SK-N-SH (cell line): ENCODE results near the gene CPT1C.

ENCODE experiments used
- EP300 ChIP-seq, 2 experiments: IDR thresholded peaks; 2 replicates each; pipeline versions ENCODE4 v1.4.0 to v1.6.1; 2012; ENCODE audit warnings: borderline replicate concordance in 1 of 2, low read depth in 1 of 2, low read length in 1 of 2
- EZH2phosphoT487 ChIP-seq: fragments of 200-600 bp; sonication (generic); IDR thresholded peaks from 2 replicates; pipeline ENCODE4 v1.6.1; 2017; ENCODE audit warnings: low read depth, mixed run types, mild to moderate bottlenecking, antibody characterized with exemption, moderate library complexity, borderline replicate concordance
- MAX ChIP-seq: IDR thresholded peaks from 2 replicates; pipeline ENCODE4 v1.4.0; 2012; ENCODE audit warnings: low read depth
- POLR2AphosphoS5 ChIP-seq: IDR thresholded peaks from 2 replicates; pipeline ENCODE4 v1.6.1; 2012; ENCODE audit warnings: low read depth, low read length
- SMC3 ChIP-seq: IDR thresholded peaks from 2 replicates; pipeline ENCODE4 v1.6.1; 2012; ENCODE audit warnings: low read depth, low read length, improper control_type of control experiment
- TF ChIP-seq, protein P1 (sequence below): fragments of 200-600 bp; sonication (generic); IDR thresholded peaks from 2 replicates; pipeline ENCODE4 v1.6.1; 2017; ENCODE audit warnings: antibody characterized with exemption, mild to moderate bottlenecking, moderate library complexity
- TF ChIP-seq, protein P2 (sequence below): IDR thresholded peaks from 2 replicates; pipeline ENCODE4 v1.6.1; 2012; ENCODE audit warnings: mild to moderate bottlenecking, low read depth, low read length, moderate library complexity

DNA sequence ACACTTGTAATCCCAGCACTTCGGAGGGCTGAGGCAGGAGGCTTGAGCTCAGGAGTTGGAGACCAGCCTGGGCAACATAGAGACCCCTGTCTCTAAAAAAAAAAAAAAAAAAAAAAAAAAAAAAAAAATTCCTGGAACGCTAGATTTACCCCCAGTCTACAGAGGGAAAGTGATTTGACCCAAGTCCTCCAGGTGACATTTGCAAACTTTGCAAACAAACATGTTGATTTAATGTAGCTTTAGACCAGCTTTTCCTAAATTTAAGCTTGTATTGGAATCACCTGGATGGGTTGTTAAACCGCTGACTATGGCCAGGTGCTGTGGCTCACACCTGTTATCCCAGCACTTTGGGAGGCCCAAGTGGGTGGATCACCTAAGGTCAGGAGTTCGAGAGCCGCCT, 8.4 kb downstream of the CPT1C start:
- TF ChIP-seq, protein P1, sequence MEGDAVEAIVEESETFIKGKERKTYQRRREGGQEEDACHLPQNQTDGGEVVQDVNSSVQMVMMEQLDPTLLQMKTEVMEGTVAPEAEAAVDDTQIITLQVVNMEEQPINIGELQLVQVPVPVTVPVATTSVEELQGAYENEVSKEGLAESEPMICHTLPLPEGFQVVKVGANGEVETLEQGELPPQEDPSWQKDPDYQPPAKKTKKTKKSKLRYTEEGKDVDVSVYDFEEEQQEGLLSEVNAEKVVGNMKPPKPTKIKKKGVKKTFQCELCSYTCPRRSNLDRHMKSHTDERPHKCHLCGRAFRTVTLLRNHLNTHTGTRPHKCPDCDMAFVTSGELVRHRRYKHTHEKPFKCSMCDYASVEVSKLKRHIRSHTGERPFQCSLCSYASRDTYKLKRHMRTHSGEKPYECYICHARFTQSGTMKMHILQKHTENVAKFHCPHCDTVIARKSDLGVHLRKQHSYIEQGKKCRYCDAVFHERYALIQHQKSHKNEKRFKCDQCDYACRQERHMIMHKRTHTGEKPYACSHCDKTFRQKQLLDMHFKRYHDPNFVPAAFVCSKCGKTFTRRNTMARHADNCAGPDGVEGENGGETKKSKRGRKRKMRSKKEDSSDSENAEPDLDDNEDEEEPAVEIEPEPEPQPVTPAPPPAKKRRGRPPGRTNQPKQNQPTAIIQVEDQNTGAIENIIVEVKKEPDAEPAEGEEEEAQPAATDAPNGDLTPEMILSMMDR: no peak
- TF ChIP-seq SMC3 (no peak), EZH2phosphoT487 (no peak), MAX (no peak), EP300 (IDR thresholded peaks at IDR 0.05; ENCODE audit: borderline replicate concordance in 1 of 2, low read depth in 1 of 2, low read length in 1 of 2) (no peak), POLR2AphosphoS5 (no peak)
- TF ChIP-seq, protein P2, sequence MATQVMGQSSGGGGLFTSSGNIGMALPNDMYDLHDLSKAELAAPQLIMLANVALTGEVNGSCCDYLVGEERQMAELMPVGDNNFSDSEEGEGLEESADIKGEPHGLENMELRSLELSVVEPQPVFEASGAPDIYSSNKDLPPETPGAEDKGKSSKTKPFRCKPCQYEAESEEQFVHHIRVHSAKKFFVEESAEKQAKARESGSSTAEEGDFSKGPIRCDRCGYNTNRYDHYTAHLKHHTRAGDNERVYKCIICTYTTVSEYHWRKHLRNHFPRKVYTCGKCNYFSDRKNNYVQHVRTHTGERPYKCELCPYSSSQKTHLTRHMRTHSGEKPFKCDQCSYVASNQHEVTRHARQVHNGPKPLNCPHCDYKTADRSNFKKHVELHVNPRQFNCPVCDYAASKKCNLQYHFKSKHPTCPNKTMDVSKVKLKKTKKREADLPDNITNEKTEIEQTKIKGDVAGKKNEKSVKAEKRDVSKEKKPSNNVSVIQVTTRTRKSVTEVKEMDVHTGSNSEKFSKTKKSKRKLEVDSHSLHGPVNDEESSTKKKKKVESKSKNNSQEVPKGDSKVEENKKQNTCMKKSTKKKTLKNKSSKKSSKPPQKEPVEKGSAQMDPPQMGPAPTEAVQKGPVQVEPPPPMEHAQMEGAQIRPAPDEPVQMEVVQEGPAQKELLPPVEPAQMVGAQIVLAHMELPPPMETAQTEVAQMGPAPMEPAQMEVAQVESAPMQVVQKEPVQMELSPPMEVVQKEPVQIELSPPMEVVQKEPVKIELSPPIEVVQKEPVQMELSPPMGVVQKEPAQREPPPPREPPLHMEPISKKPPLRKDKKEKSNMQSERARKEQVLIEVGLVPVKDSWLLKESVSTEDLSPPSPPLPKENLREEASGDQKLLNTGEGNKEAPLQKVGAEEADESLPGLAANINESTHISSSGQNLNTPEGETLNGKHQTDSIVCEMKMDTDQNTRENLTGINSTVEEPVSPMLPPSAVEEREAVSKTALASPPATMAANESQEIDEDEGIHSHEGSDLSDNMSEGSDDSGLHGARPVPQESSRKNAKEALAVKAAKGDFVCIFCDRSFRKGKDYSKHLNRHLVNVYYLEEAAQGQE: no peak
